DOHH2 (cell line): Measurements from ENCODE around the gene CCBE1.

Source experiments
- EZH2phosphoT487 ChIP-seq: fragments of 200-600 bp; sonication (generic); IDR thresholded peaks from 2 replicates; pipeline ENCODE4 v1.6.1; 2017; ENCODE audit warnings: borderline replicate concordance, mild to moderate bottlenecking, antibody characterized with exemption, low read length, moderate library complexity, mixed read lengths
- TF ChIP-seq, protein P1 (sequence below): fragments of 200-600 bp; sonication (generic); IDR thresholded peaks from one replicate; pipeline ENCODE4 v1.5.1; 2014; ENCODE audit warnings: antibody characterized with exemption, mild to moderate bottlenecking, low read depth, low read length; ENCODE audit not compliant: poor library complexity, severe bottlenecking

DNA sequence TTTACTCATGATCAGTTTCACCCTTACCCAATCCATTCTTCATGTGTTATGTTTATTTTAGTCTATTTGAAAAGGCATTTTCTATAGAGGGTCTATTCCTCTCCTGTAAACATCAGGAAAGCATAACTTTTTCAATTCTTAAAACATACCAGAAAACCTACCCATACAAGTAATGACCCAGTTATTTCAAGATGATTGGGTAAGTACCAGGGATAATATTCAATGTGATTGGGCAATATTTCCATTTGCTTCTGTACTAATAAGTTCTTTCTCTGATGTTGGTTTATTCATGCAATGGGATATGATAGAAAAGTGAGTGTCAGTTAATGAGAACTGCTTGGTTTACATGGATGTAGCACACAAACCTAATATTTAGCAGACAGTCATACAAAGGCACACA lies 87.6 kb downstream of the CCBE1 start:
- TF ChIP-seq, protein P1, sequence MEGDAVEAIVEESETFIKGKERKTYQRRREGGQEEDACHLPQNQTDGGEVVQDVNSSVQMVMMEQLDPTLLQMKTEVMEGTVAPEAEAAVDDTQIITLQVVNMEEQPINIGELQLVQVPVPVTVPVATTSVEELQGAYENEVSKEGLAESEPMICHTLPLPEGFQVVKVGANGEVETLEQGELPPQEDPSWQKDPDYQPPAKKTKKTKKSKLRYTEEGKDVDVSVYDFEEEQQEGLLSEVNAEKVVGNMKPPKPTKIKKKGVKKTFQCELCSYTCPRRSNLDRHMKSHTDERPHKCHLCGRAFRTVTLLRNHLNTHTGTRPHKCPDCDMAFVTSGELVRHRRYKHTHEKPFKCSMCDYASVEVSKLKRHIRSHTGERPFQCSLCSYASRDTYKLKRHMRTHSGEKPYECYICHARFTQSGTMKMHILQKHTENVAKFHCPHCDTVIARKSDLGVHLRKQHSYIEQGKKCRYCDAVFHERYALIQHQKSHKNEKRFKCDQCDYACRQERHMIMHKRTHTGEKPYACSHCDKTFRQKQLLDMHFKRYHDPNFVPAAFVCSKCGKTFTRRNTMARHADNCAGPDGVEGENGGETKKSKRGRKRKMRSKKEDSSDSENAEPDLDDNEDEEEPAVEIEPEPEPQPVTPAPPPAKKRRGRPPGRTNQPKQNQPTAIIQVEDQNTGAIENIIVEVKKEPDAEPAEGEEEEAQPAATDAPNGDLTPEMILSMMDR: no peak
- no peak for TF ChIP-seq EZH2phosphoT487
